A549 treated with AZD9567 at 1 μM for 4 hours (cell line): ENCODE results near the gene STIMATE. TPM values are rescaled to one million over a fixed set of nuclear protein-coding genes. Genes with fewer than 3 reads are reported as not detected.

ENCODE experiments used
- total RNA-seq: library from RNA; stranded (reverse); fragments of 200-300 nt; extraction: Qiagen RNA extraction; gene quantifications from 5 replicates; pipeline ENCODE4 v1.2.3, GENCODE V29; 2022; ENCODE audit not compliant: insufficient read depth

STIMATE gene
- total RNA-seq: 6.8 to 11.6 TPM (median 8.2 TPM) in 5 replicates

GRCh38 chr3:52897130-52898122 is at the start of gene STIMATE:
STIMATE (minus strand) TSS chr3:52897548; CDS start chr3:52897450, 98 bp downstream.

GRCh38 chr3:52834871-52835501 is 62.4 kb downstream of the STIMATE start, which contains the start of gene MUSTN1:
MUSTN1 (minus strand) TSS chr3:52835019; CDS start chr3:52834948, 71 bp downstream.

GRCh38 chr3:52830535-52831258 is 66.7 kb downstream of the STIMATE start, which contains the start of gene ITIH4:
ITIH4 (minus strand) TSS chr3:52830672; CDS start chr3:52830642, 30 bp downstream.

GRCh38 chr3:52794612-52795099 is 102.7 kb downstream of the STIMATE start, which contains the start of gene ITIH3:
ITIH3 (plus strand) TSS chr3:52794796; CDS start chr3:52794804, 8 bp downstream.

Other genes starting within 250 kb of the STIMATE start
- 12.6 to 21.7 TPM (median 15.8 TPM) in 5 replicates for gene PBRM1, start 211.6 kb downstream of the STIMATE start, total RNA-seq
- 94.1 to 107 TPM (median 101 TPM) in 5 replicates for gene GNL3, start 211.5 kb downstream of the STIMATE start, total RNA-seq
- gene GLT8D1, start 191.8 kb downstream of the STIMATE start, total RNA-seq: 29.9 to 38.2 TPM (median 36.9 TPM) in 5 replicates
- 138 to 170 TPM (median 167 TPM) in 5 replicates for gene SPCS1, start 191.4 kb downstream of the STIMATE start, total RNA-seq
- gene NEK4, start 126.6 kb downstream of the STIMATE start, total RNA-seq: 10.5 to 17.8 TPM (median 13.6 TPM) in 5 replicates
- 0.06 TPM in 1 of 5 replicates, not detected in the others for gene ITIH1, start 119.9 kb downstream of the STIMATE start, total RNA-seq
- 0.06 to 0.21 TPM (median 0.09 TPM) in 4 of 5 replicates, not detected in the other for gene ITIH3, start 102.8 kb downstream of the STIMATE start, total RNA-seq
- gene ITIH4, start 66.9 kb downstream of the STIMATE start, total RNA-seq: 0.59 to 1.5 TPM (median 1.1 TPM) in 4 of 5 replicates, not detected in the other
- 0.35 TPM in 1 of 5 replicates, not detected in the others for gene MUSTN1, start 62.5 kb downstream of the STIMATE start, total RNA-seq
- 5.2 to 8.2 TPM (median 7.5 TPM) in 5 replicates for gene SFMBT1, start 148.5 kb upstream of the STIMATE start, total RNA-seq
- gene RFT1, start 232.9 kb upstream of the STIMATE start, total RNA-seq: 27.6 to 36.4 TPM (median 29.4 TPM) in 5 replicates